ENCODE results near the gene CTAG1A.

GRCh38 chrX:154547245-154548027 is 37.5 kb upstream of the CTAG1A start, which contains the start of gene IKBKG:
- TF ChIP-seq CTCF (IDR thresholded peaks at IDR 0.05; ENCODE audit: low read length), result no peak
- TF ChIP-seq EZH2phosphoT487 (IDR thresholded peaks at IDR 0.05; ENCODE audit: low read length), result no peak
- no peak for TF ChIP-seq EZH2 (optimal IDR thresholded peaks at IDR 0.05; ENCODE audit: low read depth, low read length)

Measured in MM.1S (cell line).